Karpas-422 (cell line): ENCODE measurements around the gene FBXL17. TPM values are rescaled to one million over a fixed set of nuclear protein-coding genes. Genes with fewer than 3 reads are reported as not detected.

Experiments
- DNase-seq: peaks from one replicate; pipeline ENCODE4 v3.0.0-alpha.2; 2015
- H2AFZ ChIP-seq: fragments of 200-600 bp; sonication (generic); 2 replicates; pipeline ENCODE4 v1.6.1; 2014; ENCODE audit warnings: antibody characterized with exemption, low read length, mixed read lengths
- H3K27ac ChIP-seq: fragments of 200-600 bp; sonication (generic); 2 replicates; pipeline ENCODE4 v1.5.1; 2014; ENCODE audit warnings: mild to moderate bottlenecking, low read length, moderate library complexity
- H3K27me3 ChIP-seq: fragments of 200-600 bp; sonication (generic); 2 replicates; pipeline ENCODE4 v1.6.1; 2014; ENCODE audit warnings: low read length, mixed read lengths
- H3K36me3 ChIP-seq: fragments of 200-600 bp; sonication (generic); 2 replicates; pipeline ENCODE4 v1.6.1; 2014; ENCODE audit warnings: low read length, mixed read lengths; ENCODE audit not compliant: insufficient read depth
- H3K4me1 ChIP-seq: fragments of 200-600 bp; sonication (generic); 2 replicates; pipeline ENCODE4 v1.6.1; 2014; ENCODE audit warnings: mild to moderate bottlenecking, low read length, mixed read lengths
- H3K4me2 ChIP-seq: fragments of 200-600 bp; sonication (generic); 2 replicates; pipeline ENCODE4 v1.6.1; 2014; ENCODE audit warnings: low read length, low read depth, mild to moderate bottlenecking; ENCODE audit not compliant: poor library complexity, severe bottlenecking
- H3K4me3 ChIP-seq: fragments of 200-600 bp; sonication (generic); 2 replicates; pipeline ENCODE4 v1.5.1; 2014; ENCODE audit warnings: mild to moderate bottlenecking, antibody characterized with exemption, low read length, mixed read lengths
- H3K79me2 ChIP-seq: fragments of 200-600 bp; sonication (generic); 2 replicates; pipeline ENCODE4 v1.6.1; 2014; ENCODE audit warnings: mild to moderate bottlenecking, low read length, mixed read lengths
- H3K9ac ChIP-seq: fragments of 200-600 bp; sonication (generic); 2 replicates; pipeline ENCODE4 v1.6.0; 2014; ENCODE audit warnings: low read length
- H3K9me2 ChIP-seq: fragments of 200-600 bp; sonication (generic), shearing (Covaris generic); replicated peaks from 2 replicates; pipeline ENCODE4 v1.6.0; 2014; ENCODE audit warnings: mild to moderate bottlenecking, low read length, moderate library complexity; ENCODE audit not compliant: insufficient read depth
- H3K9me3 ChIP-seq: fragments of 300-700, 200-600 bp; sonication (generic); 2 replicates; pipeline ENCODE4 v1.6.1; 2014; ENCODE audit warnings: low read length, mixed read lengths
- H4K20me1 ChIP-seq: fragments of 200-600 bp; sonication (generic); 2 replicates; pipeline ENCODE4 v1.6.1; 2014; ENCODE audit warnings: mild to moderate bottlenecking, antibody characterized with exemption, low read length, low read depth; ENCODE audit not compliant: insufficient read depth
- total RNA-seq: library from RNA; depleted of rRNA; stranded (reverse); fragments of >200 nt; shearing (Covaris generic); gene quantifications from 2 replicates; pipeline ENCODE4 v1.2.3, GENCODE V29; 2014; ENCODE audit warnings: low replicate concordance

FBXL17 gene
- total RNA-seq, 1 experiment from 2014 or later: 26.9 TPM

- no peaks in the 10 kb centered on the region for H3K9me3 ChIP-seq
- no peak overlapping the region for H3K4me2 ChIP-seq
- H3K9ac ChIP-seq: no peak overlapping the region
- no peak overlapping the region for H3K4me3 ChIP-seq
- no peaks in the 10 kb centered on the region for H3K36me3 ChIP-seq
- H3K27me3 ChIP-seq: no peaks in the 10 kb centered on the region
- H3K4me1 ChIP-seq: no peaks in the 10 kb centered on the region
- DNase-seq: peak; percentile 54
- no peaks in the 10 kb centered on the region for H4K20me1 ChIP-seq
- H3K9me2 ChIP-seq: no peaks in the 10 kb centered on the region
- no peaks in the 10 kb centered on the region for H3K79me2 ChIP-seq
- no peak overlapping the region for H2AFZ ChIP-seq
- H3K27ac ChIP-seq: no peak overlapping the region
Observed at GRCh38 chr5:108148715-108149139, 233.2 kb downstream of the FBXL17 start.

GRCh38 chr5:108146222-108146621 lies 235.7 kb downstream of the FBXL17 start:
- Histone ChIP-seq H3K36me3 (no peaks in the 10 kb centered on the region), H3K79me2 (no peaks in the 10 kb centered on the region), H3K9ac (no peak overlapping the region), H3K9me3 (no peaks in the 10 kb centered on the region), H4K20me1 (no peaks in the 10 kb centered on the region), H3K4me3 (no peak overlapping the region), H2AFZ (no peak overlapping the region), H3K27ac (no peak overlapping the region), H3K4me1 (no peaks in the 10 kb centered on the region), H3K27me3 (no peaks in the 10 kb centered on the region), H3K4me2 (no peak overlapping the region), H3K9me2 (no peaks in the 10 kb centered on the region)
- no peak for DNase-seq

- no peak overlapping the region for H3K4me2 ChIP-seq
- no peaks in the 10 kb centered on the region for H3K79me2 ChIP-seq
- no peak overlapping the region for H3K27ac ChIP-seq
- H3K4me3 ChIP-seq: no peak overlapping the region
- DNase-seq: no peak
- H3K9me3 ChIP-seq: no peaks in the 10 kb centered on the region
- no peaks in the 10 kb centered on the region for H3K36me3 ChIP-seq
- H3K9me2 ChIP-seq: no peaks in the 10 kb centered on the region
- no peak overlapping the region for H2AFZ ChIP-seq
- H3K4me1 ChIP-seq: no peaks in the 10 kb centered on the region
- H3K27me3 ChIP-seq: no peaks in the 10 kb centered on the region
- no peak overlapping the region for H3K9ac ChIP-seq
- no peaks in the 10 kb centered on the region for H4K20me1 ChIP-seq
Observed at GRCh38 chr5:108145351-108145750, 236.5 kb downstream of the FBXL17 start.

- no peaks in the 10 kb centered on the region for H3K27me3 ChIP-seq
- no peaks in the 10 kb centered on the region for H3K36me3 ChIP-seq
- H3K27ac ChIP-seq: no peak overlapping the region
- no peaks in the 10 kb centered on the region for H3K4me1 ChIP-seq
- no peak overlapping the region for H3K9ac ChIP-seq
- no peaks in the 10 kb centered on the region for H3K9me3 ChIP-seq
- H3K9me2 ChIP-seq: no peaks in the 10 kb centered on the region
- no peak overlapping the region for H3K4me3 ChIP-seq
- no peaks in the 10 kb centered on the region for H3K79me2 ChIP-seq
- H4K20me1 ChIP-seq: no peaks in the 10 kb centered on the region
- no peak overlapping the region for H3K4me2 ChIP-seq
- DNase-seq: no peak
- no peak overlapping the region for H2AFZ ChIP-seq
Observed at GRCh38 chr5:108144332-108144731, 237.6 kb downstream of the FBXL17 start.

GRCh38 chr5:108143581-108143980 lies 238.3 kb downstream of the FBXL17 start:
- DNase-seq: no peak
- Histone ChIP-seq H3K79me2 (no peaks in the 10 kb centered on the region), H3K9me3 (no peaks in the 10 kb centered on the region), H4K20me1 (no peaks in the 10 kb centered on the region), H3K27me3 (no peaks in the 10 kb centered on the region), H3K9me2 (no peaks in the 10 kb centered on the region), H2AFZ (no peak overlapping the region), H3K4me1 (no peaks in the 10 kb centered on the region), H3K4me3 (no peak overlapping the region), H3K4me2 (no peak overlapping the region), H3K27ac (no peak overlapping the region), H3K9ac (no peak overlapping the region), H3K36me3 (no peaks in the 10 kb centered on the region)

GRCh38 chr5:108141676-108142075 lies 240.2 kb downstream of the FBXL17 start:
- DNase-seq: no peak
- no peaks in the 10 kb centered on the region for H3K9me2 ChIP-seq
- H3K9me3 ChIP-seq: no peaks in the 10 kb centered on the region
- H3K36me3 ChIP-seq: no peaks in the 10 kb centered on the region
- H3K27me3 ChIP-seq: no peaks in the 10 kb centered on the region
- H3K4me1 ChIP-seq: no peaks in the 10 kb centered on the region
- no peaks in the 10 kb centered on the region for H4K20me1 ChIP-seq
- no peak overlapping the region for H3K9ac ChIP-seq
- H3K4me2 ChIP-seq: no peak overlapping the region
- H3K4me3 ChIP-seq: no peak overlapping the region
- no peaks in the 10 kb centered on the region for H3K79me2 ChIP-seq
- H3K27ac ChIP-seq: no peak overlapping the region
- H2AFZ ChIP-seq: no peak overlapping the region

- Histone ChIP-seq H3K27ac (no peak overlapping the region), H3K9ac (no peak overlapping the region)
- no peak for DNase-seq
Observed at GRCh38 chr5:108136493-108136892, 245.4 kb downstream of the FBXL17 start.

GRCh38 chr5:108129129-108129528 lies 252.8 kb downstream of the FBXL17 start:
- Histone ChIP-seq H3K36me3 (no peaks in the 10 kb centered on the region), H3K4me3 (no peak overlapping the region), H3K27ac (no peak overlapping the region), H3K27me3 (no peaks in the 10 kb centered on the region), H3K9ac (no peak overlapping the region), H4K20me1 (no peaks in the 10 kb centered on the region), H3K79me2 (no peaks in the 10 kb centered on the region), H3K4me2 (no peak overlapping the region), H3K4me1 (peaks cover 9% of the 10 kb centered on the region), H3K9me3 (no peaks in the 10 kb centered on the region), H2AFZ (no peak overlapping the region), H3K9me2 (no peaks in the 10 kb centered on the region)
- DNase-seq: no peak

More at GRCh38 chr5:108136493-108136892, 245.4 kb downstream of the FBXL17 start:
- no peaks in the 10 kb centered on the region for H3K4me1 ChIP-seq
- H3K36me3 ChIP-seq: no peaks in the 10 kb centered on the region
- no peaks in the 10 kb centered on the region for H3K9me3 ChIP-seq
- no peaks in the 10 kb centered on the region for H4K20me1 ChIP-seq
- H2AFZ ChIP-seq: no peak overlapping the region
- no peaks in the 10 kb centered on the region for H3K27me3 ChIP-seq
- H3K79me2 ChIP-seq: no peaks in the 10 kb centered on the region
- no peak overlapping the region for H3K4me2 ChIP-seq
- no peak overlapping the region for H3K4me3 ChIP-seq
- no peaks in the 10 kb centered on the region for H3K9me2 ChIP-seq
